ENCODE data around the gene ABCA6. TPM values are rescaled to one million over a fixed set of nuclear protein-coding genes. Genes with fewer than 3 reads are reported as not detected.

Gene ABCA6
- total RNA-seq, 1 donor: 1.7 TPM

- Histone ChIP-seq H3K27me3 (ENCODE audit: insufficient read depth, low read length) (no peaks in the 10 kb centered on the region), H3K4me1 (ENCODE audit: insufficient read depth, low read length) (no peaks in the 10 kb centered on the region), H3K9me3 (ENCODE audit: low read depth, low read length) (no peaks in the 10 kb centered on the region), H3K4me3 (ENCODE audit: low read length) (no peak overlapping the region)
Measured at GRCh38 chr17:69159418-69159817, 17.7 kb upstream of the ABCA6 start.

- Histone ChIP-seq H3K27me3 (ENCODE audit: insufficient read depth, low read length) (no peaks in the 10 kb centered on the region), H3K9me3 (ENCODE audit: low read depth, low read length) (no peaks in the 10 kb centered on the region), H3K4me3 (ENCODE audit: low read length) (no peak overlapping the region)
Measured at GRCh38 chr17:69154267-69154666, 12.6 kb upstream of the ABCA6 start.

GRCh38 chr17:69150333-69150732 lies 8.6 kb upstream of the ABCA6 start:
- no peak overlapping the region for H3K4me3 ChIP-seq (ENCODE audit: low read length)
- H3K27me3 ChIP-seq (ENCODE audit: insufficient read depth, low read length): no peaks in the 10 kb centered on the region
- H3K9me3 ChIP-seq (ENCODE audit: low read depth, low read length): no peaks in the 10 kb centered on the region
- no peaks in the 10 kb centered on the region for H3K4me1 ChIP-seq (ENCODE audit: insufficient read depth, low read length)

More at GRCh38 chr17:69154267-69154666, 12.6 kb upstream of the ABCA6 start:
- H3K4me1 ChIP-seq (ENCODE audit: insufficient read depth, low read length): no peaks in the 10 kb centered on the region

- Histone ChIP-seq H3K4me3 (ENCODE audit: low read length) (no peak overlapping the region), H3K27me3 (ENCODE audit: insufficient read depth, low read length) (no peaks in the 10 kb centered on the region), H3K9me3 (ENCODE audit: low read depth, low read length) (no peaks in the 10 kb centered on the region), H3K4me1 (ENCODE audit: insufficient read depth, low read length) (no peaks in the 10 kb centered on the region)
Measured at GRCh38 chr17:69147460-69147859, 5.8 kb upstream of the ABCA6 start.

- Histone ChIP-seq H3K4me3 (ENCODE audit: low read length) (no peak overlapping the region), H3K4me1 (ENCODE audit: insufficient read depth, low read length) (no peaks in the 10 kb centered on the region), H3K27me3 (ENCODE audit: insufficient read depth, low read length) (no peaks in the 10 kb centered on the region), H3K9me3 (ENCODE audit: low read depth, low read length) (no peaks in the 10 kb centered on the region)
Measured at GRCh38 chr17:69144331-69145255, 2.9 kb upstream of the ABCA6 start.

DNA sequence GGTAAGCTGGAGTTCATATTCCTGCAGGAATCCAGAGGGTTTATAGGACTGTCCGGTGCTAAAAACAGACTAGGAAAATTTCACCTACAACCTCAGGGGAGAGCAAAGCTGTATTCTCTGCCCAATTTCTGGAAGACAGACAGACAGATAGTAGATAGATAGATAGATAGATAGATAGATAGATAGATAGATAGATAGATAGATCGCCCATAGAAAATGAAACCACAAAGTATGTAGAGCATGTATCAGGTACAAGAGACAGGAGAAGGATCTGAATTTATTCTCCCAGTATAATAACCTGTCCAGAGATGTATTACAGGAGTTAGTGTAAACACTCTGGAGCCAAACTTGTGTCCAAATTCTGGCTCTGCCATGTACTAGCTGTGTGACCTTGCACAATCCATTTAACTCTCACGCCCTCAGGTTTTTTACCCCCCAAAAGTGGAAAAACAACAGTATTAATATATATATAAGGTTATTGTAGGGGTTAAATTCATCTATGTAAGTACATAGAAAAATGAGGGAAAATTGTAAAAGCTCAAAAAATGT lies 2.1 kb upstream of the ABCA6 start:
- Histone ChIP-seq H3K27me3 (ENCODE audit: insufficient read depth, low read length) (no peaks in the 10 kb centered on the region), H3K4me3 (ENCODE audit: low read length) (no peak overlapping the region), H3K9me3 (ENCODE audit: low read depth, low read length) (no peaks in the 10 kb centered on the region), H3K4me1 (ENCODE audit: insufficient read depth, low read length) (no peaks in the 10 kb centered on the region)

DNA sequence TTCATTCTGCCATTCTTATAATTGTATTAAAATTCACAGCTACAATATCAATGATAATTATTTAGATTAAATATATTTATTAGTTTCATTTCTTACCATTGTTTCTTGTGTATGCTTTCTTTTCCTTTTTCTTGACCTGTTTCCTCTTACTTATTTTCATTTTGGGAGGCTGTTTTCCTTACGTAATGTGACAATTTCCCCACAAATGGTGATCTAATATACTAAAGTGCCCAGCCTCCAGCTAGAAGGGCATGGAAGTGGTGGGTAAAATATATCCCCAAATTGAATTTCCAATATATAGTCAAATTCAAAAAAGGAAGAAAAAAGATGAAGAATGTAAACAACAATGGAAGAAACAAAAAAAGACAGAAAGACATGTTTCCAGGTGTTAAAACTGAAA lies 1.5 kb upstream of the ABCA6 start:
- H3K9me3 ChIP-seq (ENCODE audit: low read depth, low read length): no peaks in the 10 kb centered on the region
- H3K4me3 ChIP-seq (ENCODE audit: low read length): no peak overlapping the region
- H3K27me3 ChIP-seq (ENCODE audit: insufficient read depth, low read length): no peaks in the 10 kb centered on the region
- H3K4me1 ChIP-seq (ENCODE audit: insufficient read depth, low read length): no peaks in the 10 kb centered on the region

GRCh38 chr17:69142175-69142802 lies 594 bp upstream of the ABCA6 start:
- H3K4me3 ChIP-seq (ENCODE audit: low read length): no peak overlapping the region
- H3K4me1 ChIP-seq (ENCODE audit: insufficient read depth, low read length): no peaks in the 10 kb centered on the region
- H3K9me3 ChIP-seq (ENCODE audit: low read depth, low read length): no peaks in the 10 kb centered on the region
- H3K27me3 ChIP-seq (ENCODE audit: insufficient read depth, low read length): no peaks in the 10 kb centered on the region

GRCh38 chr17:69134112-69134511 lies 7.6 kb downstream of the ABCA6 start:
- no peak overlapping the region for H3K4me3 ChIP-seq (ENCODE audit: low read length)
- H3K27me3 ChIP-seq (ENCODE audit: insufficient read depth, low read length): no peaks in the 10 kb centered on the region
- no peaks in the 10 kb centered on the region for H3K9me3 ChIP-seq (ENCODE audit: low read depth, low read length)
- no peaks in the 10 kb centered on the region for H3K4me1 ChIP-seq (ENCODE audit: insufficient read depth, low read length)

GRCh38 chr17:69130627-69131296 lies 10.9 kb downstream of the ABCA6 start:
- no peaks in the 10 kb centered on the region for H3K9me3 ChIP-seq (ENCODE audit: low read depth, low read length)

GRCh38 chr17:69123626-69124025 lies 18.1 kb downstream of the ABCA6 start:
- no peaks in the 10 kb centered on the region for H3K9me3 ChIP-seq (ENCODE audit: low read depth, low read length)
- H3K4me3 ChIP-seq (ENCODE audit: low read length): no peak overlapping the region
- H3K4me1 ChIP-seq (ENCODE audit: insufficient read depth, low read length): no peaks in the 10 kb centered on the region
- H3K27me3 ChIP-seq (ENCODE audit: insufficient read depth, low read length): no peaks in the 10 kb centered on the region

More at GRCh38 chr17:69130627-69131296, 10.9 kb downstream of the ABCA6 start:
- no peaks in the 10 kb centered on the region for H3K4me1 ChIP-seq (ENCODE audit: insufficient read depth, low read length)
- H3K4me3 ChIP-seq (ENCODE audit: low read length): no peak overlapping the region
- no peaks in the 10 kb centered on the region for H3K27me3 ChIP-seq (ENCODE audit: insufficient read depth, low read length)

DNA sequence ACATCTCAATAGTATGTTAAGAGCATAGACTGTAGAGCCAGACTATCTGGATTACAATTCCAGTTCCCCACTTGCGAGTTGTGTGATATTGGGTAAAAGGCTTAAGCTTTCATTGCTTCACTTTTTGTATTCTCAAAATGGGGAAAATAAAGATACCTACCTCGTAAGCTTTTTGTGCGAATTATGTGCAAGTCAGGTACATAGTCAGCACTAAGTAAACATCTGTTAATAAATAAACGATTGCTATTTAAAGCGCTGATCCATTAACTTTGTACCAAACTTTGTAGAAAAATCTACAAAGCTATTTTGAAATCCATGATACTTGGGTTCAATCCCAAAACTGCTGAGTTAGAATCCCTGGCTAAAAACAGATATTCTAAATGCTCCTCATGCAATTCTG lies 19.6 kb downstream of the ABCA6 start:
- Histone ChIP-seq H3K4me1 (ENCODE audit: insufficient read depth, low read length) (peaks cover 5% of the 10 kb centered on the region), H3K27me3 (ENCODE audit: insufficient read depth, low read length) (no peaks in the 10 kb centered on the region), H3K9me3 (ENCODE audit: low read depth, low read length) (no peaks in the 10 kb centered on the region), H3K4me3 (ENCODE audit: low read length) (no peak overlapping the region)

DNA sequence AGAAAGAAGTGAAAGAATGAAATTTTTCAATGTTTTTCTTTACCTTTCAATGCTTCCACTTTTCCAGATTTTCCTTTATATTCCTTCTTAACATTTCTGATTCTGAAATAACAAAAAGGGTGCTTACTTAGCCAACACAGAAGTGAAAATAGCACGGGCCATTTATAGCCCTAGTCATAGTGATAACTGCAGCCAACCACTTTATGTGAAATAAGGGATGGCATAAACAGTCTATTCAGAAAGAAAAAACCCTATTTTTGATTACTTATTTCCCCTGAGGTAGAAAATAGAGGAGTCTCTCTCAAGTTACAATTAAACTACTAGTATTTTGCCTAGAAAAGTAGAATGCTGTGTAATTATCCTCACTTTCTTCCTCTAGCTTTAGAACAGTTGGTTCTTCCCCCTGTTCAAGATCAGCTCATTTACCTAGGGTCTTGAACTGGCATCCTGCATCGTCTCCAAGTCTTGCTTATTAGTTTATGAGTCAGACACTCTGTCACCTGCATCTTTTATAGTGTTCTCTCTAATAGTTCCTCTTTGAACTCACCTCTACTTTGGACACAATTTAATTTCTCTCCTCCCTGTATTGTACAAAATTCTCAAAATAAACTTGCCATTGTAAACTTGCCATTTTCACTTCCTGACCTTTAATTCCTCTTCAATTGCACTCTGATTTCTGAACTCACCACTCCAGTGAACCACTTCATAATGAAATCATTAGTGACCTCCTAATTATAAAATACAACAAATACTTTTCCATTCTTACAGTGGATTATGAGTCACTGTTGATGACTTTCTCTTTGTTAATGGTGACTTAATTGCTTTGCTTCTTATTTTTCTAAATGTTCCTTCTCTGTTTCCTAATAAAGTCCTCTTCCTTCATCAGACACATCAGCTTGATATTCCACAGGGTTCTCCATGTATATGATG lies 23.6 kb downstream of the ABCA6 start:
- Histone ChIP-seq H3K27me3 (ENCODE audit: insufficient read depth, low read length) (no peaks in the 10 kb centered on the region), H3K4me1 (ENCODE audit: insufficient read depth, low read length) (peaks cover 13% of the 10 kb centered on the region), H3K9me3 (ENCODE audit: low read depth, low read length) (no peaks in the 10 kb centered on the region), H3K4me3 (ENCODE audit: low read length) (no peak overlapping the region)

GRCh38 chr17:69111794-69112193 lies 29.9 kb downstream of the ABCA6 start:
- Histone ChIP-seq H3K4me1 (ENCODE audit: insufficient read depth, low read length) (peaks cover 15% of the 10 kb centered on the region), H3K27me3 (ENCODE audit: insufficient read depth, low read length) (no peaks in the 10 kb centered on the region), H3K9me3 (ENCODE audit: low read depth, low read length) (no peaks in the 10 kb centered on the region), H3K4me3 (ENCODE audit: low read length) (no peak overlapping the region)
